ENCODE data around the gene ECHS1.

ECHS1 gene

DNA sequence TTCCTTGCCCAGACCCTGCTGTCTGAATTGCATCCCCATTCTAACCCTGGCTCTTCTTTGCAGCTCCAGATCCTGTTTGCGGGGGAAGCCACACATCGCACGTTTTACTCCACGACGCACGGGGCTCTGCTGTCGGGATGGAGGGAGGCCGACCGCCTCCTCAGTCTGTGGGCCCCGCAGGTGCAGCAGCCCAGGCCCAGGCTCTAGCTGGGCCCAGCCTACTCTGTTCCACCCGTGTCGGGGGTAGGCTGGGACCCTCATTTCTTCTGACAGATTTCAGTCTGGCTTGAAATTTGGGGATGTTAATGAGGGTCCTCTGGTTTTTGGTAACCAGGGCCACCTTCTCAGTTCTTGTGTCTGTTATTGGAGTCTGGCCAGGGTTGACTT is 18.1 kb upstream of the ECHS1 start:
- TF ChIP-seq EZH2 (IDR thresholded peaks at IDR 0.05; ENCODE audit: borderline replicate concordance, low read length): no peak
- TF ChIP-seq, protein P1, sequence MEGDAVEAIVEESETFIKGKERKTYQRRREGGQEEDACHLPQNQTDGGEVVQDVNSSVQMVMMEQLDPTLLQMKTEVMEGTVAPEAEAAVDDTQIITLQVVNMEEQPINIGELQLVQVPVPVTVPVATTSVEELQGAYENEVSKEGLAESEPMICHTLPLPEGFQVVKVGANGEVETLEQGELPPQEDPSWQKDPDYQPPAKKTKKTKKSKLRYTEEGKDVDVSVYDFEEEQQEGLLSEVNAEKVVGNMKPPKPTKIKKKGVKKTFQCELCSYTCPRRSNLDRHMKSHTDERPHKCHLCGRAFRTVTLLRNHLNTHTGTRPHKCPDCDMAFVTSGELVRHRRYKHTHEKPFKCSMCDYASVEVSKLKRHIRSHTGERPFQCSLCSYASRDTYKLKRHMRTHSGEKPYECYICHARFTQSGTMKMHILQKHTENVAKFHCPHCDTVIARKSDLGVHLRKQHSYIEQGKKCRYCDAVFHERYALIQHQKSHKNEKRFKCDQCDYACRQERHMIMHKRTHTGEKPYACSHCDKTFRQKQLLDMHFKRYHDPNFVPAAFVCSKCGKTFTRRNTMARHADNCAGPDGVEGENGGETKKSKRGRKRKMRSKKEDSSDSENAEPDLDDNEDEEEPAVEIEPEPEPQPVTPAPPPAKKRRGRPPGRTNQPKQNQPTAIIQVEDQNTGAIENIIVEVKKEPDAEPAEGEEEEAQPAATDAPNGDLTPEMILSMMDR (IDR thresholded peaks at IDR 0.05; ENCODE audit: low read length): no peak
- Histone ChIP-seq H3F3A (ENCODE audit: insufficient read depth, low read length) (no peaks in the 10 kb centered on the region), H3K27ac (ENCODE audit: low read depth, low read length, poor library complexity, severe bottlenecking) (no peak overlapping the region), H2AFZ (ENCODE audit: low read length) (no peak overlapping the region), H3K9me3 (ENCODE audit: low read length) (no peaks in the 10 kb centered on the region), H3K79me2 (ENCODE audit: insufficient read depth, low read length) (peaks cover 12% of the 10 kb centered on the region), H4K20me1 (ENCODE audit: insufficient read depth, low read length) (no peaks in the 10 kb centered on the region), H3K9me2 (ENCODE audit: low read depth, low read length) (no peaks in the 10 kb centered on the region), H3K36me3 (ENCODE audit: insufficient read depth, low read length) (peaks cover 8% of the 10 kb centered on the region), H3K4me1 (ENCODE audit: insufficient read depth, low read length, severe bottlenecking) (peaks cover 53% of the 10 kb centered on the region), H3K27me3 (ENCODE audit: insufficient read depth, low read length) (no peaks in the 10 kb centered on the region), H3K4me2 (ENCODE audit: low read length) (no peak overlapping the region), H3K9ac (ENCODE audit: low read length) (no peak overlapping the region), H3K4me3 (ENCODE audit: low read depth, low read length, poor library complexity, severe bottlenecking) (no peak overlapping the region)

DNA sequence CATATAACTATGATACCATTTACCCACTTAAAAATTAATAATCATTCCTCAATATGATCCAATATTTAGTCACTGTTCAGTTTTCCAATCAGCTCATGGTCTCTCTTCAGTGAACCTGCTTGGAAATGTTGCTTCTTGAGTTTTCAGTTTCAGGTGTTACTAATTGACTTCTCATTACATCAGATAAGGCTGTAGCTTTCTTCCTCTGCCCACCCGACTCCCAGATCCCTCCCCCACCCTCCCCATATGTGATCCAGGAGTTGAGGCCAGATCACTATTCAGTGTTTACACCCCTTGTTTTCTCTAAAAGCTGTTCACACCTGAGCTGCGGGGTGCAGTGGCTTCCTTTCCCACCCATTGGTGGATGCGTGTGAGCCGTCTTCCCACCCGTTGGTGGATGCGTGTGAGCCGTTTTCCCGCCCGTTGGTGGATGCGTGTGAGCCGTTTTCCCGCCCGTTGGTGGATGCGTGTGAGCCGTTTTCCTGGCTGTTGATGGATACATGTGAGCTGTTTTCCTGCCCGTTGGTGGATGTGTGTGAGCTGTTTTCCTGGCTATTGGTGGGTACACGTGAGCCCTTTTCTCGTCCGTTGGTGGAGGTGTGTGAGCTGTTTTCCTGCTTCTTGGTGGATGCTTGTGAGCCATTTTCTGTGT is 17.6 kb upstream of the ECHS1 start:
- Histone ChIP-seq H4K20me1 (ENCODE audit: insufficient read depth, low read length) (no peaks in the 10 kb centered on the region), H3K79me2 (ENCODE audit: insufficient read depth, low read length) (peaks cover 11% of the 10 kb centered on the region), H3K36me3 (ENCODE audit: insufficient read depth, low read length) (peaks cover 3% of the 10 kb centered on the region), H3K9ac (ENCODE audit: low read length) (no peak overlapping the region), H3K9me3 (ENCODE audit: low read length) (no peaks in the 10 kb centered on the region), H3K27me3 (ENCODE audit: insufficient read depth, low read length) (no peaks in the 10 kb centered on the region), H3F3A (ENCODE audit: insufficient read depth, low read length) (no peaks in the 10 kb centered on the region), H3K4me3 (ENCODE audit: low read depth, low read length, poor library complexity, severe bottlenecking) (peak overlapping the region; percentile 67), H3K9me2 (ENCODE audit: low read depth, low read length) (no peaks in the 10 kb centered on the region), H2AFZ (ENCODE audit: low read length) (no peak overlapping the region), H3K27ac (ENCODE audit: low read depth, low read length, poor library complexity, severe bottlenecking) (peak overlapping the region; percentile 93), H3K4me1 (ENCODE audit: insufficient read depth, low read length, severe bottlenecking) (peaks cover 53% of the 10 kb centered on the region), H3K4me2 (ENCODE audit: low read length) (peak overlapping the region; percentile 88; the same call in 1 of the 2 replicates)
- TF ChIP-seq, protein P1 (IDR thresholded peaks at IDR 0.05; ENCODE audit: low read length): no peak
- no peak for TF ChIP-seq EZH2 (IDR thresholded peaks at IDR 0.05; ENCODE audit: borderline replicate concordance, low read length)

- Histone ChIP-seq H2AFZ (ENCODE audit: low read length) (no peak overlapping the region), H4K20me1 (ENCODE audit: insufficient read depth, low read length) (no peaks in the 10 kb centered on the region), H3K9ac (ENCODE audit: low read length) (peak overlapping the region; percentile 68), H3K27ac (ENCODE audit: low read depth, low read length, poor library complexity, severe bottlenecking) (peak overlapping the region; percentile 93), H3K36me3 (ENCODE audit: insufficient read depth, low read length) (no peaks in the 10 kb centered on the region), H3K4me3 (ENCODE audit: low read depth, low read length, poor library complexity, severe bottlenecking) (peak overlapping the region; percentile 67), H3K27me3 (ENCODE audit: insufficient read depth, low read length) (peaks cover 2% of the 10 kb centered on the region; the same call in 1 of the 2 replicates), H3F3A (ENCODE audit: insufficient read depth, low read length) (no peaks in the 10 kb centered on the region), H3K9me3 (ENCODE audit: low read length) (no peaks in the 10 kb centered on the region), H3K4me2 (ENCODE audit: low read length) (peak overlapping the region; percentile 88), H3K9me2 (ENCODE audit: low read depth, low read length) (no peaks in the 10 kb centered on the region), H3K79me2 (ENCODE audit: insufficient read depth, low read length) (no peaks in the 10 kb centered on the region), H3K4me1 (ENCODE audit: insufficient read depth, low read length, severe bottlenecking) (peaks cover 42% of the 10 kb centered on the region)
- no peak for TF ChIP-seq EZH2 (IDR thresholded peaks at IDR 0.05; ENCODE audit: borderline replicate concordance, low read length)
- TF ChIP-seq, protein P1 (IDR thresholded peaks at IDR 0.05; ENCODE audit: low read length): no peak
These were observed 16.0 kb upstream of the ECHS1 start for GRCh38 chr10:133388973-133389818.
